C4-2B (cell line): ENCODE data around the gene BBX.

ENCODE experiments used
- CTCF ChIP-seq: fragments of 450-650 bp; conservative IDR thresholded peaks from 2 replicates; pipeline ENCODE4 v1.5.1; 2017; ENCODE audit warnings: mild to moderate bottlenecking
- ZFX ChIP-seq: fragments of 450-650 bp; IDR thresholded peaks from 2 replicates; pipeline ENCODE4 v1.6.1; 2017

- TF ChIP-seq CTCF (no peak), ZFX (no peak)
Observed at GRCh38 chr3:107521469-107522059, 1.2 kb upstream of the BBX start.
